Esophagus muscularis mucosa (tissue), 4 donors: Measurements from ENCODE around the gene VWA5B2. TPM values are rescaled to one million over a fixed set of nuclear protein-coding genes. Genes with fewer than 3 reads are reported as not detected.

Source experiments
- DNase-seq: peaks from one replicate; pipeline ENCODE4 v3.0.0-alpha.2; 2017; ENCODE audit errors: extremely low spot score
- H3K27ac ChIP-seq, 4 donors: fragments of 200-600 bp; sonication (generic); replicated peaks in 1 of 4; 1 replicate in 3 of 4; 2 replicates in 1 of 4; pipeline ENCODE4 v1.5.1; 2016 to 2019; ENCODE audit warnings: mild to moderate bottlenecking in 1 of 4
- H3K27me3 ChIP-seq, 4 donors: fragments of 200-600 bp; sonication (generic); one replicate each; pipeline versions ENCODE4 v1.5.1 to v1.6.0; 2016 to 2019
- H3K36me3 ChIP-seq, 4 donors: fragments of 200-600 bp; sonication (generic); one replicate each; pipeline ENCODE4 v1.5.1; 2016 to 2019
- H3K4me1 ChIP-seq, 4 donors: fragments of 200-600 bp; sonication (generic); one replicate each; pipeline ENCODE4 v1.5.1; 2016 to 2019
- H3K4me3 ChIP-seq, 4 donors: fragments of 200-600 bp; sonication (generic); 1 replicate in 2 of 4; 2 replicates in 2 of 4; pipeline ENCODE4 v1.5.1; 2016 to 2019; ENCODE audit warnings: mild to moderate bottlenecking in 4 of 4, moderate library complexity in 1 of 4
- H3K9me3 ChIP-seq, 4 donors: fragments of 200-600 bp; sonication (generic); 1 replicate in 3 of 4; 2 replicates in 1 of 4; pipeline ENCODE4 v1.5.1; 2016 to 2019
- EP300 ChIP-seq: sonication (generic); formaldehyde crosslinking; IDR thresholded peaks from one replicate; pipeline ENCODE4 v1.6.1; 2017; ENCODE audit warnings: antibody characterized with exemption
- POLR2A ChIP-seq: fragments of 450-650 bp; IDR thresholded peaks from one replicate; pipeline ENCODE4 v1.6.1; 2017; ENCODE audit warnings: antibody characterized with exemption, moderate library complexity, mild to moderate bottlenecking, low read depth
- POLR2AphosphoS5 ChIP-seq, 2 donors: sonication (generic); formaldehyde crosslinking; IDR thresholded peaks; one replicate each; pipeline ENCODE4 v1.6.1; 2017; ENCODE audit warnings: antibody characterized with exemption in 2 of 2
- WGBS: methylation state at CpG from one replicate; pipeline ENCODE4 v1.1.5; 2018; 5-methylcytosine and 5-hydroxymethylcytosine counted together
- intact Hi-C: fragments of 100-400 bp; cut with DNase I; formaldehyde crosslinking; loops from one replicate; pipeline ENCODE4 v1.15.1; 2023
- total RNA-seq, 4 donors: library from RNA; depleted of rRNA; stranded (reverse); fragments of >200 nt; gene quantifications; one replicate each; pipeline versions ENCODE4 v1.1.0 to v1.2.1, GENCODE V29; 2016
- TF ChIP-seq, protein P1 (sequence below), 3 experiments: fragments of 200-600 bp in 2 of 3; fragments of 450-650 bp in 1 of 3; sonication (generic) in 2 of 3; IDR thresholded peaks; one replicate each; pipeline ENCODE4 v1.5.1; 2017 to 2019; ENCODE audit warnings: antibody characterized with exemption in 3 of 3, mild to moderate bottlenecking in 2 of 3, moderate library complexity in 1 of 3

VWA5B2 gene
- total RNA-seq, 4 donors from 2014 or later = 0.17 to 0.33 (median 0.32) TPM; not detected in 1

- peaks cover 0 to 24% (median 2%) of the 10 kb centered on the region in 4 donors for H3K27me3 ChIP-seq
- 79% methylated on average over 8 of the region's 8 CpGs for WGBS
- no peaks in the 10 kb centered on the region for H3K36me3 ChIP-seq
- TF ChIP-seq EP300 (no peak), POLR2AphosphoS5 (IDR thresholded peaks at IDR 0.05) (no peak), POLR2A (no peak)
- TF ChIP-seq, protein P1, sequence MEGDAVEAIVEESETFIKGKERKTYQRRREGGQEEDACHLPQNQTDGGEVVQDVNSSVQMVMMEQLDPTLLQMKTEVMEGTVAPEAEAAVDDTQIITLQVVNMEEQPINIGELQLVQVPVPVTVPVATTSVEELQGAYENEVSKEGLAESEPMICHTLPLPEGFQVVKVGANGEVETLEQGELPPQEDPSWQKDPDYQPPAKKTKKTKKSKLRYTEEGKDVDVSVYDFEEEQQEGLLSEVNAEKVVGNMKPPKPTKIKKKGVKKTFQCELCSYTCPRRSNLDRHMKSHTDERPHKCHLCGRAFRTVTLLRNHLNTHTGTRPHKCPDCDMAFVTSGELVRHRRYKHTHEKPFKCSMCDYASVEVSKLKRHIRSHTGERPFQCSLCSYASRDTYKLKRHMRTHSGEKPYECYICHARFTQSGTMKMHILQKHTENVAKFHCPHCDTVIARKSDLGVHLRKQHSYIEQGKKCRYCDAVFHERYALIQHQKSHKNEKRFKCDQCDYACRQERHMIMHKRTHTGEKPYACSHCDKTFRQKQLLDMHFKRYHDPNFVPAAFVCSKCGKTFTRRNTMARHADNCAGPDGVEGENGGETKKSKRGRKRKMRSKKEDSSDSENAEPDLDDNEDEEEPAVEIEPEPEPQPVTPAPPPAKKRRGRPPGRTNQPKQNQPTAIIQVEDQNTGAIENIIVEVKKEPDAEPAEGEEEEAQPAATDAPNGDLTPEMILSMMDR (IDR thresholded peaks at IDR 0.05) = no peak
- H3K4me3 ChIP-seq = no peak overlapping the region
- H3K9me3 ChIP-seq = no peaks in the 10 kb centered on the region
- no peak for DNase-seq
- no peak overlapping the region for H3K27ac ChIP-seq
- no peaks in the 10 kb centered on the region for H3K4me1 ChIP-seq
- intact Hi-C loops = no loop called here
Measured at GRCh38 chr3:184203526-184203925, 25.9 kb upstream of the VWA5B2 start.

GRCh38 chr3:184209146-184209923 is 20.1 kb upstream of the VWA5B2 start:
- DNase-seq = no peak
- H3K9me3 ChIP-seq = no peaks in the 10 kb centered on the region
- no peaks in the 10 kb centered on the region for H3K36me3 ChIP-seq
- H3K27me3 ChIP-seq = peaks cover 0 to 24% (median 2%) of the 10 kb centered on the region in 4 donors
- no peak for TF ChIP-seq EP300
- TF ChIP-seq POLR2A = no peak
- no peak for TF ChIP-seq POLR2AphosphoS5 (IDR thresholded peaks at IDR 0.05)
- TF ChIP-seq, protein P1 (IDR thresholded peaks at IDR 0.05) = no peak
- WGBS = 58% methylated on average over 11 of the region's 11 CpGs
- H3K27ac ChIP-seq = peak overlapping the region in 1 of 4 donors; percentile 42
- H3K4me3 ChIP-seq = no peak overlapping the region
- intact Hi-C loops = no loop called here
- H3K4me1 ChIP-seq = peaks cover 0 to 12% (median 10%) of the 10 kb centered on the region in 4 donors

DNA sequence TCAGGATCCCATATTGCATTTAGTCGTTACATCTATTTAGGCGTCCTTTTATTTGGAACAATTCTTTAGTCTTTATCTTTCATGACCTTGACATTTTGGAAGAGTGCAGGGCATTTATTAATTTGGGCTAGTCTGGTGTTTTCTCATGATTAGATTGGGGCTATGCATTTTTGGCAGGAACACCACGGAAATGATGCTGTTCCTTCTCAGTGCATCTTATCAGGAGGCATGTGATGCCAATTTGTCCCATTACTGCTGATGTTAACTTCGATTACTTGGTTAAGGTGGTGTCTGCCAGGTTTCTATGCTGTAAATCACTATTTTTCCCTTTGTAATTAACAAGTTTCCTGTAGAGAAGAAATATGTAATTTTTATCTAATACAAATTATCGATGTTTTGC is 18.1 kb upstream of the VWA5B2 start:
- no peaks in the 10 kb centered on the region for H3K36me3 ChIP-seq
- H3K9me3 ChIP-seq = no peaks in the 10 kb centered on the region
- no peak overlapping the region for H3K4me3 ChIP-seq
- H3K4me1 ChIP-seq = peaks cover 0 to 12% (median 10%) of the 10 kb centered on the region in 4 donors
- H3K27me3 ChIP-seq = peaks cover 0 to 14% (median 2%) of the 10 kb centered on the region in 4 donors
- intact Hi-C loops = no loop called here
- no peak overlapping the region for H3K27ac ChIP-seq
- TF ChIP-seq, protein P1 (IDR thresholded peaks at IDR 0.05) = no peak
- TF ChIP-seq EP300 = no peak
- no peak for TF ChIP-seq POLR2A
- TF ChIP-seq POLR2AphosphoS5 (IDR thresholded peaks at IDR 0.05) = no peak
- 80% methylated on average over 5 of the region's 5 CpGs for WGBS
- no peak for DNase-seq

- peaks cover 0 to 12% (median 10%) of the 10 kb centered on the region in 4 donors for H3K4me1 ChIP-seq
- H3K4me3 ChIP-seq = no peak overlapping the region
- H3K9me3 ChIP-seq = no peaks in the 10 kb centered on the region
- no peaks in the 10 kb centered on the region for H3K36me3 ChIP-seq
- no peak for DNase-seq
- intact Hi-C loops = no loop called here
- WGBS = 82% methylated on average over 5 of the region's 5 CpGs
- no peak overlapping the region for H3K27ac ChIP-seq
- H3K27me3 ChIP-seq = peaks cover 0 to 9% (median 2%) of the 10 kb centered on the region in 4 donors
- no peak for TF ChIP-seq POLR2AphosphoS5 (IDR thresholded peaks at IDR 0.05)
- no peak for TF ChIP-seq POLR2A
- TF ChIP-seq EP300 = no peak
- TF ChIP-seq, protein P1 (IDR thresholded peaks at IDR 0.05) = no peak
Measured at GRCh38 chr3:184211718-184212117, 17.7 kb upstream of the VWA5B2 start.
